ENCODE data around the gene C2CD4C. TPM values are rescaled to one million over a fixed set of nuclear protein-coding genes. Genes with fewer than 3 reads are reported as not detected.

C2CD4C gene
- polyA plus RNA-seq, 1 donor from 2014 or later: 21.4 TPM

DNA sequence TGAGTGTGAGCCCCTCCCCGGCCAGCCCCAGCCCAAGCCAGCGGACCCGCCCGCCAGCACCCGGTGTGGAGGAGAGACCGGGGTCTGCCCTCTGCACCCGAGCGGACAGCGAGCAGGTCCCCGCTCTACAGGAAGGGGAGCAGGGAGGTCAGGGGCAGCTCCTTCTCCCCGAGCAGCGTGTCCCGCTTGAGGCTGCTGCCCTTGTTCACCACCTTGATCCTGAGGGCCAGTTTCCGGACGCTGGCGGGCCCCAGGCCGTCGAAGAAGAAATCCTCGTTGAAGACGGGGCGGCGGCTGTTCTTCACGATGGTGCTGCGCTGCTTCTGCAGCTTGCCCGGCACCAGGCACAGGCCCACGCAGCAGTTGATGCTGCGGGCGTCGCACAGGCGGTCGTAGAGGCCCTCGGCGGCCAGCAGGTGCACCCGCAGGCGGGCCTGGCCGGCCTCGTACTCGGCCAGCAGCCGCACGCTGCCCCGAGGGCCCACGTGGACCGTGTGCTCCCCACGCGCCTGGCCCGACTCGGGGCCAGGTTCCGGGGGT, 1.9 kb downstream of the C2CD4C start:
- Histone ChIP-seq H3K79me2 (replicated peaks; ENCODE audit: insufficient read depth, low read length) (peaks cover 2% of the 10 kb centered on the region), H3K27me3 (ENCODE audit: insufficient read depth, low read depth, low read length) (no peaks in the 10 kb centered on the region), H2AFZ (ENCODE audit: low read depth, low read length) (no peak overlapping the region), H3K9ac (ENCODE audit: low read length) (no peak overlapping the region), H3K36me3 (ENCODE audit: insufficient read depth, low read length) (no peaks in the 10 kb centered on the region), H3K9me2 (ENCODE audit: insufficient read depth, low read length) (no peaks in the 10 kb centered on the region), H4K20me1 (ENCODE audit: insufficient read depth) (no peaks in the 10 kb centered on the region), H3K27ac (ENCODE audit: low read length) (no peak overlapping the region), H3F3A (ENCODE audit: insufficient read depth, low read length, poor library complexity, severe bottlenecking) (no peaks in the 10 kb centered on the region), H3K9me3 (ENCODE audit: low read length) (no peaks in the 10 kb centered on the region), H3K4me3 (ENCODE audit: low read length) (no peak overlapping the region), H3K4me2 (ENCODE audit: low read length) (no peak overlapping the region)
- TF ChIP-seq TAF1 (IDR thresholded peaks at IDR 0.05; ENCODE audit: low read depth): no peak
- no peak for TF ChIP-seq RAD21 (conservative IDR thresholded peaks at IDR 0.05)
- TF ChIP-seq POLR2AphosphoS5 (IDR thresholded peaks at IDR 0.05): no peak
- no peak for TF ChIP-seq EP300 (conservative IDR thresholded peaks at IDR 0.05; ENCODE audit: poor library complexity, severe bottlenecking)
- no peak for TF ChIP-seq MXI1 (conservative IDR thresholded peaks at IDR 0.05; ENCODE audit: poor library complexity, severe bottlenecking)
- TF ChIP-seq SMC3 (conservative IDR thresholded peaks at IDR 0.05; ENCODE audit: poor library complexity): no peak
- TF ChIP-seq, protein P1, sequence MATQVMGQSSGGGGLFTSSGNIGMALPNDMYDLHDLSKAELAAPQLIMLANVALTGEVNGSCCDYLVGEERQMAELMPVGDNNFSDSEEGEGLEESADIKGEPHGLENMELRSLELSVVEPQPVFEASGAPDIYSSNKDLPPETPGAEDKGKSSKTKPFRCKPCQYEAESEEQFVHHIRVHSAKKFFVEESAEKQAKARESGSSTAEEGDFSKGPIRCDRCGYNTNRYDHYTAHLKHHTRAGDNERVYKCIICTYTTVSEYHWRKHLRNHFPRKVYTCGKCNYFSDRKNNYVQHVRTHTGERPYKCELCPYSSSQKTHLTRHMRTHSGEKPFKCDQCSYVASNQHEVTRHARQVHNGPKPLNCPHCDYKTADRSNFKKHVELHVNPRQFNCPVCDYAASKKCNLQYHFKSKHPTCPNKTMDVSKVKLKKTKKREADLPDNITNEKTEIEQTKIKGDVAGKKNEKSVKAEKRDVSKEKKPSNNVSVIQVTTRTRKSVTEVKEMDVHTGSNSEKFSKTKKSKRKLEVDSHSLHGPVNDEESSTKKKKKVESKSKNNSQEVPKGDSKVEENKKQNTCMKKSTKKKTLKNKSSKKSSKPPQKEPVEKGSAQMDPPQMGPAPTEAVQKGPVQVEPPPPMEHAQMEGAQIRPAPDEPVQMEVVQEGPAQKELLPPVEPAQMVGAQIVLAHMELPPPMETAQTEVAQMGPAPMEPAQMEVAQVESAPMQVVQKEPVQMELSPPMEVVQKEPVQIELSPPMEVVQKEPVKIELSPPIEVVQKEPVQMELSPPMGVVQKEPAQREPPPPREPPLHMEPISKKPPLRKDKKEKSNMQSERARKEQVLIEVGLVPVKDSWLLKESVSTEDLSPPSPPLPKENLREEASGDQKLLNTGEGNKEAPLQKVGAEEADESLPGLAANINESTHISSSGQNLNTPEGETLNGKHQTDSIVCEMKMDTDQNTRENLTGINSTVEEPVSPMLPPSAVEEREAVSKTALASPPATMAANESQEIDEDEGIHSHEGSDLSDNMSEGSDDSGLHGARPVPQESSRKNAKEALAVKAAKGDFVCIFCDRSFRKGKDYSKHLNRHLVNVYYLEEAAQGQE (IDR thresholded peaks at IDR 0.05; ENCODE audit: borderline replicate concordance): no peak
- TF ChIP-seq EZH2 (IDR thresholded peaks at IDR 0.05; ENCODE audit: borderline replicate concordance, insufficient read depth, low read length, poor library complexity, severe bottlenecking): no peak
- TF ChIP-seq, protein P2, sequence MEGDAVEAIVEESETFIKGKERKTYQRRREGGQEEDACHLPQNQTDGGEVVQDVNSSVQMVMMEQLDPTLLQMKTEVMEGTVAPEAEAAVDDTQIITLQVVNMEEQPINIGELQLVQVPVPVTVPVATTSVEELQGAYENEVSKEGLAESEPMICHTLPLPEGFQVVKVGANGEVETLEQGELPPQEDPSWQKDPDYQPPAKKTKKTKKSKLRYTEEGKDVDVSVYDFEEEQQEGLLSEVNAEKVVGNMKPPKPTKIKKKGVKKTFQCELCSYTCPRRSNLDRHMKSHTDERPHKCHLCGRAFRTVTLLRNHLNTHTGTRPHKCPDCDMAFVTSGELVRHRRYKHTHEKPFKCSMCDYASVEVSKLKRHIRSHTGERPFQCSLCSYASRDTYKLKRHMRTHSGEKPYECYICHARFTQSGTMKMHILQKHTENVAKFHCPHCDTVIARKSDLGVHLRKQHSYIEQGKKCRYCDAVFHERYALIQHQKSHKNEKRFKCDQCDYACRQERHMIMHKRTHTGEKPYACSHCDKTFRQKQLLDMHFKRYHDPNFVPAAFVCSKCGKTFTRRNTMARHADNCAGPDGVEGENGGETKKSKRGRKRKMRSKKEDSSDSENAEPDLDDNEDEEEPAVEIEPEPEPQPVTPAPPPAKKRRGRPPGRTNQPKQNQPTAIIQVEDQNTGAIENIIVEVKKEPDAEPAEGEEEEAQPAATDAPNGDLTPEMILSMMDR (IDR thresholded peaks at IDR 0.05; ENCODE audit: poor library complexity, severe bottlenecking): no peak

DNA sequence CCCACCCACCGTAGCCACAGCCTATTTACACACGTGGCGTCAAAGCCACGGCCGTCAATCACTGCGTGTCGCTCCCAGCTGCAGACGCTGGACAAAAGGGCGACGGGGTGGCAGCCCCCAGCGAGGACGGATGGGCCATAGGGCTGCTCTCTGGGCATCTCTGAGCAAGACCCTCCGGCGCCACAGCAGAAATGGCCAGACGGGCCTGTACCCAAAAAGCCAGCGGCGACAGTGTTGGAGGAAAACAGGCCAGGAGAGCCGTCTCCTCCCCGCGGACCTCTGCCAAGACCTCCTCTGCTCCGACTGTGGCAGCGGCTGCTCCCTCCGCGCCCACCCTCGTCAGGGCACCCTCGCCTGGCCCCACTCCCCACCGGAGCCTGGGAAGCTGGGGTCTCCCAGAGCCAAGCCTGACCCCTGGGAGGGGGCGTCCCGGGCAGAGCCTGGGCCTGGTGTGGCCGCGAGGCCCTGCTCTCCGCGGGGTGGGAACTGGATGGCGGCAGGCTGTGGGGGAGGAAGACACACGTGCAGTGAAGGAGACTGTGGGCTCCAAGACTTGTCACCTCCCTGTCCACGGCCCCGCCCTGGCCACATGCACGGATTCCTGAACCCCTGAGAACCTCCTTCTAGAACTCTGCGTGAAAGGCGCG, 2.7 kb downstream of the C2CD4C start:
- Histone ChIP-seq H3K9me2 (ENCODE audit: insufficient read depth, low read length) (no peaks in the 10 kb centered on the region), H3K27ac (ENCODE audit: low read length) (no peak overlapping the region), H4K20me1 (ENCODE audit: insufficient read depth) (no peaks in the 10 kb centered on the region), H3K36me3 (ENCODE audit: insufficient read depth, low read length) (no peaks in the 10 kb centered on the region), H3K4me2 (ENCODE audit: low read length) (no peak overlapping the region), H2AFZ (ENCODE audit: low read depth, low read length) (no peak overlapping the region), H3K9ac (ENCODE audit: low read length) (no peak overlapping the region), H3K4me3 (ENCODE audit: low read length) (no peak overlapping the region), H3F3A (ENCODE audit: insufficient read depth, low read length, poor library complexity, severe bottlenecking) (no peaks in the 10 kb centered on the region), H3K79me2 (replicated peaks; ENCODE audit: insufficient read depth, low read length) (peaks cover 2% of the 10 kb centered on the region), H3K9me3 (ENCODE audit: low read length) (no peaks in the 10 kb centered on the region), H3K27me3 (ENCODE audit: insufficient read depth, low read depth, low read length) (no peaks in the 10 kb centered on the region)
- TF ChIP-seq, protein P1 (IDR thresholded peaks at IDR 0.05; ENCODE audit: borderline replicate concordance): no peak
- TF ChIP-seq, protein P2 (IDR thresholded peaks at IDR 0.05; ENCODE audit: poor library complexity, severe bottlenecking): no peak
- TF ChIP-seq POLR2AphosphoS5 (IDR thresholded peaks at IDR 0.05) (no peak), MXI1 (conservative IDR thresholded peaks at IDR 0.05; ENCODE audit: poor library complexity, severe bottlenecking) (no peak), TAF1 (IDR thresholded peaks at IDR 0.05; ENCODE audit: low read depth) (no peak), SMC3 (conservative IDR thresholded peaks at IDR 0.05; ENCODE audit: poor library complexity) (no peak), EZH2 (IDR thresholded peaks at IDR 0.05; ENCODE audit: borderline replicate concordance, insufficient read depth, low read length, poor library complexity, severe bottlenecking) (no peak), EP300 (conservative IDR thresholded peaks at IDR 0.05; ENCODE audit: poor library complexity, severe bottlenecking) (no peak), RAD21 (conservative IDR thresholded peaks at IDR 0.05) (no peak)

Data from neural cell (in vitro differentiated cells).